ENCODE results near the gene MCM3.

The MCM3 gene

DNA sequence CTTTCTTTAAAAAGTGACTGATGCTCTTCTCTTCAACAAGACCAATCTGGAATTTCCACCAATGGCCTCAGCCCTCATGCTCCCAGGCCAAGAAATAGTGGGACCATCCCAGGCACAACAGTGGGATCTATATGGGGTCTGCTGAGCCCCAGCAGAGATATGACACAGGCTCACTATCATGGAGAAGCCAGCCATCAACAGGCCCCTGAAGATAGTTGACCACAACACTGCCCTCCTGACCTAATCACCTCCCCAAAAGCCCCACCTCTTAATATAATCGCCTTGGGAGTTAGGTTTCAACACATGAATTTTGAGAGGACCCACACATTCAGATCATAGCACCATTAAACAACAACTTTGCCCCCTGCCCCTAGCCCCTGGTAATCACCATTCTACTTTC lies 16.8 kb upstream of the MCM3 start:
- DNase-seq (ENCODE audit: low spot score), result no peak

DNA sequence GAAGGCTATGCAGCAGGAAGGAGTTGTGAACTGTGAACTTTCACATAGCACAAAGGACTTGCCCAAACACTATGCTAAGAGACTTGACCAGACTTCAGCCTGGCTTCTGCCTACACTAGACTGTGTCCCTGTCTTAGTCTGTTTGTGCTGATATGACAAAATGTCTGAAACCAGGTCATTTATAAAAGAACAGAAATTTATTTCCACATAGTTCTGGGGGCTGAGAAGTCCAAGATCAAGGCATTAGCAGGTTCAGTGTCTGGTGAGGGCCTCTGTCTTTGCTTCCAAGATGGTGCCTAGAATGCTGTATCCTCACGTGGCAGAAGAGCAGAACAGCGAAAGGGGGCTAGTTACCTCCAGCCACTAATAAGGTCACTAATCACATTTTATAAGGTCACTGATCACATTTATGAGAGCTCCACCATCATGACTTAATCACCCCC lies 16.0 kb upstream of the MCM3 start:
- DNase-seq (ENCODE audit: low spot score), result no peak

DNA sequence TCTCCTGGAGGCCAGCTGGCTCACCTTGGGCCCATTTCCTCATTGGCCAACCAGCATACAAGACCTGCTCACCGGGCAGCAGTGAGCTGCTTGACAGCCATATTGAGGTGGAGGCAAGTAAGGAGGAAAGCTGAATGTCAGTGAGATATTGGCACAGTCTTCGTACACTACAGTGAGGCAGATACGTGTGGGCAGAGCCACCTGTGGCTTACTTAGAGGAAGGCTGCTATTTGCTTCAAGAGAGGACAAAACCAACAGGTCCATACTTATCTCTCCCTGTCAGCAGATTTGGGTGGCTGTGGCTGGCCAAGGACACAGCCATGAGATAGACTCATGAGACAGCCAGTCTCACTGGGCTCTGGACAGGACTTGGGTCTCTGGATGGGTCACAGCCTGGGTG lies 15.1 kb upstream of the MCM3 start:
- DNase-seq (ENCODE audit: low spot score), result no peak

DNA sequence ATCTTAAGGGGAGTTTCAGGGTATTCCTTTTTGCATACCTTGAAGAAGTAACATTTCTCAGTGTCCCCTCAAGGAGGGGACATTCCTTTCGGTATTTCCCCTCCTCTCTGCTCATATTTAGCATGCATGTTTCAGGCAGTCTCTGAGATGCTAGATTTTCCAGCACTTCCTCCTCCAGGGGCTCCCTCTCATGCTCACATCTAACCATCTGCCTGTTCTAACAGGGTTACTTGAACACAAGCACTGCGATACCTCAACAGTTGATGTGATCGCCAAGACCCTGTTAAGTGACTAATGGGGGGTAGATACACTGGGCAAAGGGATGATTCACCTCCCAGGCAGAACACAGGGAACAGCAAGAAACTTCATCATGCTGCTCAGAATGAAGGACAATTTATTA lies 12.9 kb upstream of the MCM3 start:
- DNase-seq (ENCODE audit: low spot score), result no peak

DNA sequence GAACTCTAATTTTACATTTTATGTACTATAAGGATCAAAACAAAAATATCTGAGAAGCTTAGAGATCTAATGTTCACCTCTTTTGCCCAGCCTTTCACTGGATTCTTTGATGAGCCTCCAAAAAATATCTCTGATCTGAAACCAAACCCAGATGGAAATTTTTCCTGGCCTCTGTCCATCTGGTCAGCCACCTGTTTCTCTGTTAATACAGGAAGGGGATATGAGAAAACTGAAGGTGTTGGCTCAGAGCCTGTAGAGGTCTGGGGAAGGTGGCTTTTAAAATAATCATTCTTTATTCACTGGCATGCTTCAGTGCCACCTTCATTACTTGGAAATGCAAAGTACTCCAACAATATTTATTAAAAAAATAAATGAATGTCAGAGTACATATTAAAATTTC lies 8.5 kb upstream of the MCM3 start:
- no peak for DNase-seq (ENCODE audit: low spot score)

DNA sequence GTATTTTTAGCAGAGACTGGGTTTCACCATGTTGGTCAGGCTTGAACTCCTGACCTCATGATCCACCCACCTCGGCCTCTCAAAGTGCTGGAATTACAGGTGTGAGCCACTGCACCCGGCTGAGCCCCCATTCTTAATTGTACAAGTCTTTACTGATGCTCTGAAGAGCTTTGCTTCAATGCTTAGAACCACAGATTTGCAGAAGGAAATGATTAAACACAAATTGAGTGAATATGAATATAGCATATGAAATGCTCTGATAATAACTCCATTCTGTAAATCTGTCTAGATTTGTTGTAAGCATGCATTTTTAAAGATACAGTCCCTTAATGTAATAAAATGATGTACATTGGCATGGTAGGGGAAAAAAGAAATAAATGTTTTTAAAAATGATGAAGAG lies 4.3 kb upstream of the MCM3 start:
- DNase-seq (ENCODE audit: low spot score), result no peak

DNA sequence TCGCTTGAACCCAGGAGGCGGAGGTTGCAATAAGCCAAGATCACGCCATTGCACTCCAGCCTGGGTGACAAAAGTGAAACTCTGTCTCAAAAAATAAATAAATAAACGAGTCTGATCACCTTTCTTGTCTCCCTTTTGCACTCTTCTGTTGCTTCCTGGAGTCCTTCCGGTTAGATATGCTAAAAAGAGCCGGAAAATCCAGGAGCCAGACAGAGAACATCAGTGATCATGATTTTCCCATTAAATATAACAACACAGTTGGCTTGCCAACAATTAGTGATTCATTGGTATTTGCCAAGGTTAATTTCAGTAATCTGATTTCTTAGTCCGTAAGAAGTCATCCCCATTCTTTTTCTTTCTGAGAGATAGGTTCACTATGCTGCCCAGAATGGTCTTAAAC lies 3.7 kb upstream of the MCM3 start:
- no peak for DNase-seq (ENCODE audit: low spot score)

DNA sequence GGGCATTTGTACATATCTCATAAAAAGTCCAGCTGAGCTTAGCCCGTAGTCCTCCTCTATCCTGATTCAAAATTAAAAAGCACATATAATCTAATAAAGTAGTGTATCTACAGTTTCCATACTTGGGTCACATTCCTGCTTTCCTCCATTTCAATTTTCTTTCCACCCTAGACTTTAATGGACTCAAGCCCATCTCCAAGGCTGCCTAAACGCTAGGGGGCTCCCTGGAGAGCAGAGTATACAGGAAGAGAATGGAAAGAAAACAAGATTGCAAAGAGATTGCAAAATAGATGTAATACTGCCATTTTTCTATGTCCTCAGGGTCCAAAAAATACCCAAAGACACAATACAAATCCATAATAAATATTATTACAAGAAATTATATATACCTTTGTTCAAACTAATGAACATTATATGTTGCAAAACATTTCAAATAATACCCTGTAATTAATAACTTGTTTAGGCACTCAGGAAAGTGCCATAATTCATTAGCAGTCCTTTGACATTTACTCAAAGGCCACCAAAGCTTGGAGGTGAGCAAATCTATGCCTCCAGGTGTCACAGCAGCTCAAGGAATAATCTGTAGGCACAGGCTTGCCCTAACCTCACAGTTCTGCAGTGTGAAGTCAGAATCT lies 2.4 kb upstream of the MCM3 start:
- peak; percentile 68 for DNase-seq (ENCODE audit: low spot score)

DNA sequence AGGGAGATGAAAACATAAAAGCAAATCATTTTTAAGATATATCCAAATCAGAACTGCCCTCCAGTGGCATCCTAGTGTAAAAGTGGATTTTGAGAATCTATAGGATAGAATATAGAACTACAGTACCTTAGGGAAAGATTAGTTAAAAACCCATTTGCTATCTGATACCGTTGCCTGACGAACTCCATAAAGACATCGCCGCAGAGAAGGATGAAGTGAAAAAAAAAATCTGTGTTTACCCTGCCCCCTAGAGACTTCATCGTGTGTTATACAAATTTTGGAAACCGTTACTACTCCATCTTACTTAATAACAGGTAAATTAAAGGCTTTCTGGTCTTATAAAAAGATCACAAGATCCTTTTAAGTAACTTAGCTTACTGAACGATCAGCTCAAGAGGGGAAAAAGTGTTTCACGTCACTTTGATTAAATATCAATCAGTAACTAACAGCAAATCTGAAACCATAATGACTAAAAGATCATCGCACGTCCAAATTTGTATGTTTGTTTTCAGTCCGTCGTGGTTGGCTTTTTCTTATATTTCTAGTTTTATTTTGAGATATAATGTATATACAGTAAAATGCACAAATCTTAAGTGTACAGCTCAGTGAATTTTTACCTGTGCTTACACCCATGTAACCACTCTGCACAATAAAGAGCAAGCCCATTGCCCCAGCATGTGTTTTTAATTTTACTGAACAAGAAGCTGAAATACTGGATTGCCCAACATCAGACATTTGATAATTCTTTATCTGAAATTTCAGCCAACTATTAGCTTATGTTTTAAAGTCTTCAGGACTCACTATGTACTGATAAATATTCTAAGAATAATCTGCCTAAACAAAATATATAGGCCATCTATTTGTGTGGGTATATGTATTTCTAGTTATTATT lies 881 bp upstream of the MCM3 start:
- no peak for DNase-seq (ENCODE audit: low spot score)

DNA sequence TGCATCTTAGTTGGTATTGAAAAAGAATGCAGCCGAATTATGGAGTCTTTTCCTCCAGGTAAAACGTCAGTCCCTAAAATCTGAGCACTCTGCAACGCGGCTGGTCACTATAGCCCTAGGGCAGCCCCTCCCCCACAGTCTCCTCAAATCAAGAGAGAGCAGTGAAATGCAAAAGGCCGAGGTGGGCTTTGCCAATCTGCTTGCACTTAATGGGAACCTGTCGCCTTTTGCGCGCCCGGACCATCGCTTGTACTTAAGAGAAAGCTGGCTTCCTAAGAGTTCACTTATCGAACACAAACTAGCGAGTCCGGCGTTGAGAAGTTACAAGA lies 447 bp downstream of the MCM3 start:
- peak; percentile 38 for DNase-seq (ENCODE audit: low spot score)

DNA sequence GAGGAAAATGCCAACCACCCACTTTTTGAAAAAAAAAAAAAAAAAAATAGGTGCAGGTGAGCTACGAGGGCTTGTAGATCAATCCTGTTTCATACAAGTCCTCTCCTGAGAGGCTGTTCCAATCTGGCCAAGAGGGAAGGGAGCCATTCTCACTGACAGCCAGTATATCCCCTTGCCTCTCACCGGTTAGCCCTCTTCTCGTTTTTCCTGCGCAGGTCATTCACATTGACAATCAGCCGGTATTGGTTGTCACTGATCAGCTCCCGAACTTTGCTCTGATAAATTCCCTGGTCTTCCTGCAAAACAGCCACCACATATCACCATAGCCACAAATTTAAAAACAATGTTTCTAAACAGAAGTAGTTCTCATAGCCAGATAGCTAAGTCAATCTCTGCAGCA lies 1.4 kb downstream of the MCM3 start:
- no peak for DNase-seq (ENCODE audit: low spot score)

DNA sequence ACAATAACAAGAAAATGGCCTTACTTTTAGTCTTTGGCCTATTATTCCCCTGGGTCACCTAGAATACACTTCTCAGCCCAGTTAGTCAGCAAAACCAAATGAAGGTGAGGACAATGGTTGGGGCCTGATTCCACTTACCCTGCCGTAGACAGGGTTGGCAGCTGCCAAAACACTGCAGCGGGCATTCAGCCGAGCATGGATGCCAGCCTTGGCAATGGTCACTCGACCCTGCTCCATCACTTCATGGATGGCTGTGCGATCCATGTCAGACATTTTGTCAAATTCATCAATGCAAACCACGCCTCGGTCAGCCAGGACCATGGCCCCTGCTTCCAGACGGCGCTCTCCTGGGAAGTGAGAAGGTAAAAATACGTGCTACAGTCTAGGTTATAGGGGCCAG lies 8.4 kb downstream of the MCM3 start:
- DNase-seq (ENCODE audit: low spot score), result no peak

DNA sequence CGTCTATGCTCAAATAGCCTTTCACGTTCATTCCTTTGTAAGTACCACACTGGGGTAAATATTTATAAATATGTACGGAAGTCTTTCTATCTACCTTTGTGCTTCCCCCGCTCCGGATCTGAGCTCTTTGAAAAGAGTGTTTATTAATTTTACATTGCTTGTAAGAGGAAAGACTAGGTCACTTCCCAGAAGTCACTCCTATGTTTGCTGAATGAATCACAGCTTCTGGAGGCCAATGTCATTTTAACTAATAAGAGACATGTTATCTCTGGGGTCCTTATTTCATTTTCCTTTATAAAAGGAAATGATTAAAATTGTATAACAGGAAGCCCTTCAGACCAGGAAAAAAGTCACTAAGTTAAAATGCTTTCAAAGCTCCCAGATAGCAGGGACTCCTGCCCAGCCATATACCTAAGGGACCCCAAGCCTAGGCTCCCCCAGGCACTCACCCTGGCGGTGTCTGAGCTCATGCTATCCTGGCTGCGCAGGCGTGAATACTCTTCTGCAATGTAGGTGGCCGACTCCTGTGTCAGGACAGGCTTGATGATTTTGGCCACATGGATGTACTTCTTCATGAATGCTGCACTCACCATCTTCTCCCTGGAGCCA lies 12.6 kb downstream of the MCM3 start:
- DNase-seq (ENCODE audit: low spot score), result no peak

DNA sequence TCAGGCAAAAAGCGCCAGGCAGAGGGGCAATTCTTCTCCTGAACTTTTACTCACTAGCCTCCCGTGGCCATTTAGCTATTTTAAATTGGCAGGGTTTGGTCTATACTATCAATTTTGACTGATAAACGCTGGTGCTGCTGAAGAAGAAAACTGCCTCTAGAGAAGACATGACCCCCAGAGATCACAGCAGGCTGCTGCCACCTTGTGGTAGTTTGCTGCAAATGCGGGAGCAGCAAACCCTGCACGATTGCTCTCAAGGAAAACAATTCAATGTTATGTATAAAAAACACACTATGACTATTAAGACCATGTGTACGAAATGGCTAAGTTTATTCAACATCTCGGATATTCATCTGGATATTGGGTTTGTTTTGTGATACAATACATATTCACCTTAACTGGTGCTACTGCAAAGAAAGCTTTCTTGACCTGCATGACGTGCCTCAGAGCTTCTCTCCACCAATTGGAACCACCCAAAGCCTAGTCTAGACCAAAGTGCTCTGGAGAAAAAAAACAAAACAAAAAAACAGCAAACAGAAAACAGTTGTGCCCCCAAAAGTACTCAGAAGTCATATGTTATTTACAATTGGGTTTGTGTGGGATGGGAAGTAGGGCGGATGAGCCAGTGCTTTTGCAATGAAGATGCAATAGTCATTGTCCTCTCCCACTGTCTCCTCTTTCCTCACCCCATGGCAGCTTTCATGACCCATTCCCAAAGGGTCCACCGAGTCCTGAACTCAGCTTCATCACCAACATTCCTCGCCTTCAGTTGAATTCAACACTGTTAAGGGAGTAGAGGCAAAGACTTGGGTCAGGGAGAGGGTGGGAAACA lies 20.6 kb downstream of the MCM3 start:
- peak; percentile 61 for DNase-seq (ENCODE audit: low spot score)

DNA sequence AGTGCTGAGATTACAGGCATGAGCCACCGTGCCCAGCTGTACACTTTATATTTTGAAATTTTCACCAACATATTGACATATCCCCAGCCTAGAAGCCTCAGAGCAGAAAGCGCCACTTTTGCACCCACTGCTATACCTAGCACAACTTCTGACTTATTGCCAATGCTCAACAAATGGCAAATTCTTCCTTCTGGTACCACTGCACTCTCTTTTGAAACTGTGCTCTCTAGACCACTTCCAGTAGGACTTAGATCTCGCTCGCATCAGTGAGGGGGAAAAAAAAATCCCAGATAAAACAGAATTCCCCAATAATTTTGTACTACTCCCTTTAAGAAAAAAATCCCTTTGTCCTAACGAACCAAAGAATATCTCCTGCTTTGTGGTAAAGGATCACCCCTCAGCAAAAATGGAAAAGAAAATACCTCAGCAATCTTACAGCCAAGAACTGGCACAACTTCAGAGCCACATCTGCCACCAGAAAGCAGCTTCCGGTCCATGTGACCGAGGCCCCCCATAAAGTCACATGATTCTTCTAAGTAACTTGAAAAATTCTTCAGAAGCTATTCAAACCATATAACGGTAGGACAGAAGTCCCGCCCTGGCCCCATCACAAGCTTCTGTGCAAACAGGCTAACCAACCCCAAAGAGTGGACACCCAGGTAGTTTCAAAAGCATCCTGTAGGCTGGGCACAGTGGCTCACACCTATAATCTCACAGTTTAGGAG lies 21.8 kb downstream of the MCM3 start:
- no peak for DNase-seq (ENCODE audit: low spot score)

DNA sequence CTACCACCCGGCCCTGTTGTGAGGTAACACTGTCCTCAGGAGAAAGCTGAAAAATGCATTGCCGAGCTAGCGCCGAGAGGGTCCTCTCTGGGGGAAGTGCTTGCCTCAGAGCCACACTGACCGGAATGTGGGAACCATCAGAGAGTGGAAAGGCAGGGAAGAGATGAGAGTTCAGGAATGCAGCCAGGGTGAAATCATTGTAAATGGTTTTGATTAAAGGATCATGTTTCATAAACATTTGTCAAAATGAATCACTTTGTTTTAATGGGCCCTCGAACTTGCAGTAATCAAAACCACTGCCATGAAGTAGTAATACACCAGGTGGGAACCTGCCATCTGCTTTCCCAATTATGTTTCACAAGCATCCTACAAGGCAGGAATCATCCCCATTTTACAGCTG lies 23.3 kb downstream of the MCM3 start:
- DNase-seq (ENCODE audit: low spot score), result no peak

DNA sequence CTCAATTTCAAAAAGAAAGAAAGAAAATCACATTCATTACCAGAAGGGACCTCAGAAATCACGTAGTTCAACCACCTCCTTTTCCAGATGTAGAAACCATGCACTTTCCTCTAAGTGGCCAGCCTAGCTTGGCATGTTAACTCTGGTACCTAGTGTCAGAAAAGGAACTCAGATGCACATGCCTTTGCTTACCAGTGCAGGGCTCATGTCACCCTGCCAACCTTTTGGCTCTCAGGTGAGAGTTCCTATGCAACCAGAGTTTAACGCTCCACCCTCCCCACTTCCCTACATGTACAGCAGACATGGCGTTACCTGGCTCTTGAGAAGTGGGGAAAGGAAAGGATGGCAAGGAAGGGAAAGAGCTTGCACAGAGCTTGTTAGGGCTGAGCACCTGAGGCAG lies 23.9 kb downstream of the MCM3 start:
- no peak for DNase-seq (ENCODE audit: low spot score)

DNA sequence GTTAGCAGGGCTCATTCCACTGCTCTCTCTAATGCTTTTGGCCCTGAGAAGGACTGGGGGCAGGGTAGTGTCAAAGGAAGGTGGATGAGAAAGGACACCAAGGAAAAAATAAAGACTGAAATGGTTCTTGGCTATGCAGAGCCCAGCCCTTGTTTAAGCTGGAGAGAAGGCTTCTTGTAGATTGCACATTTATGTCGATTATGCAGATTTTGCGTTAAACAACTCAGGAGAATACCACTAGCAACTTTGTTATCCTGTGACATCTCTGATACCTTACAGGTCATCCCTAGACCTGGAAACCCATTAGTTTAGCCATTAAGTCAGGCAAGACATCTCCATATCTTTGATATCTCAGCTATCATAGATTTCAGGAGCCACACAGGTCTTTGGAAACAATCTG lies 29.1 kb downstream of the MCM3 start:
- DNase-seq (ENCODE audit: low spot score), result no peak

DNA sequence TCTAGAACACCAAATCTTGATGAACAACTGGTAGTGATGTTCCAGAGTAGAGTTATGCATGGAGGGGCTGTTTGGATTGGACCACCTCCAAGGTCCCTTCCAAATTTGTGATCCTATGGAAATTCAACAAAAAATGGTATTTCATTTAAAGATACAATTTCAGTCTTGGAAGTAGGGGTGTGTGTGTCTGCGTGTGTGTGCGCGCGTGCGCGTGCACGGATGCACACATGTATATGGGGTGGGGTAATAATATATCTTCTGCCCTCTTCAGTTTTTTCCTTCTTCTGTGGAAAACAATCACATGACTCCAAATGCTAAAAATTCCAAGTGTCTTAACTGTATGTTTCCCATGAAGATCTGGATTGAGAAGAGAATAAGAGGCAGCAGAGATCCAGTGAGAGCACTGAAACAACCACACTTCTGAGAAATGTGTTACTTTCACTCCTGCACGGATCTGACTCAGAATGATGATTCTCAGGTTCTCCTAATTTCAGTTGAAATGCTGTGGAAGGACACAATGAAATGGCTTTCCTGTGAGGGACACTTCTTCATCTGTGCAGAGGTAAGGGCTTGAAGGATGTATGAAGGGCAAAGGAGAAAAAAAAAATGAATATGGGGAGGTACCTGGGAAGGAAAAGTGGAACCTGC lies 29.7 kb downstream of the MCM3 start:
- no peak for DNase-seq (ENCODE audit: low spot score)

DNA sequence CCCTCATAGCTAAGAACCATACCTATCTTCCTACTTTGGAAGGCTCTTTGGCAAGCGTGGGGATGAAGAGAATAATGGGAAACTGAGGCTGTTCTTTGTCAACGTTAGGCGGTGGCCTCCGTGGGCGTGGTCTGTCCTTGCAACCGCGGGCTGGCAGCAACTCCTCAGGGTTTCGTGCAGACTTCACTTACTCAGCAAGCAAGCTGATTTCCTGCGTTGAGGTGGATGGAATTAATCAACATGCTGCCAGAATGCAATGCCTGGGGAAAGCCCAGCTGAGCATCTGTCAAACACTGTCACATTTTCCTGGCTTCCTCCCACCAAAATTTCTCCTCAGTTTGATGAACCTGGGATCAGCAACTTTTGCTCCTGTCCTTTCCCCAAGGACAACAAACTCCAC lies 31.0 kb downstream of the MCM3 start:
- no peak for DNase-seq (ENCODE audit: low spot score)

DNA sequence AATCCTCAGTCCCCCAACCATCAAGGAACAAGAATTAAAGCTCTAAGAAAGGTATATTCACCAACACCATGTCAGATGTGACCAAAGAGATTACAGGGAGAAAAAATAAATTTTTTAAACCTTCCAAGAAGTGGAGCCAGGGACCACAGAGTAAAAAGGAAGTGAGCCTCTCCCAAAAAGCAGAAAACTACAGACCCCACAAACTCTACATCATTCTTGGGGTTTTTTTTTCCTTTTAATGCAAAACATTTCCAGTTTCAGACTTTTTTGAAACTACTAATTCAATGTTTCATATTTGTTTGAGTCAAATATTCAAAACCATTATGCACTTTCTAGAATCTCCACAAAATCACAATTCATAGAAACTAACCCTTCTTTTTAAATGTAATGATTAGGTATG lies 33.4 kb downstream of the MCM3 start:
- no peak for DNase-seq (ENCODE audit: low spot score)
